IPS-15b (cell line): Measurements from ENCODE around the gene SRGAP2C.
"Not testable (repeated sequence)": the region's sequence is repeated elsewhere in the genome, so short reads cannot be mapped to it uniquely, and the experiment has no call there.

ENCODE experiments used
- H3K27me3 ChIP-seq: one replicate; pipeline ENCODE4 v1.6.1; 2013; ENCODE audit warnings: low read length; ENCODE audit not compliant: control insufficient read depth, insufficient read depth
- H3K36me3 ChIP-seq: one replicate; pipeline ENCODE4 v1.6.1; 2013; ENCODE audit warnings: low read length; ENCODE audit not compliant: control insufficient read depth, insufficient read depth
- H3K4me1 ChIP-seq: one replicate; pipeline ENCODE4 v1.6.1; 2013; ENCODE audit warnings: mild to moderate bottlenecking, low read length; ENCODE audit not compliant: control insufficient read depth, insufficient read depth
- H3K4me3 ChIP-seq: one replicate; pipeline ENCODE4 v1.5.1; 2013; ENCODE audit warnings: low read depth, low read length
- H3K9ac ChIP-seq: one replicate; pipeline ENCODE4 v1.6.1; 2013; ENCODE audit warnings: low read depth, mild to moderate bottlenecking, low read length
- H3K9me3 ChIP-seq: one replicate; pipeline ENCODE4 v1.6.1; 2013; ENCODE audit warnings: mild to moderate bottlenecking, low read length; ENCODE audit not compliant: control insufficient read depth, insufficient read depth

SRGAP2C gene

DNA sequence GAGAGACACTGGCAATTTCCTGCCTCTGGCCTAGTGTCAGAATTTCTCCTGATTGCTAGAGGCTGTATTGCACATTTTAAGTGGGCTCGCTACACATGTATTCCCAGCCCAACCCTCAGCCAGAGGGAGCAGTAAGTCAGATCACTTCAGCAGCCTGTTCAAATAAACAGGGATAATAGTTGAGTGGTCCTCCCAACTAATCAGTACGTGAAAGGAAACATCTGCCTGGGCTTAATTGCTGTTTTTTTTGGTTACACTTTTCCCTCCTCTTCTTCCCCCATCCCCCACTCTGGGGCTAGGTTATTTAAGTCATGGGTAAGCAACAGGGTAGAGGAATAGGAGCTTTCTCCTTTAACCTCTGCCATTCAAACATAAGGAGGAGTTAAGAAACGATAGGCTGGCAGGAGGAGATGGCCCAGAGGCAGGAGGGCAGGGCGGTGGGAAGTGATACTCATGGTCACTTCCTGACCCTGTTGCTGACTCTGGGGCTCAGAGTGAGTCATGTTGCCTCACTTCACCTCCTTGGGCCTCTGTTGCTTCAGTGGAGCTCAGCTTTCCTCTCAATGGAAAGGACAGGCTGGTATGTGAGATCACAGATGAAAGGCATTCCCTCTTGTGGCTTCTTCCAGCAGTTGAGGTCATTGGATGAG is 177.6 kb downstream of the SRGAP2C start:
- not testable (repeated sequence) for H3K4me3 ChIP-seq, H3K27me3 ChIP-seq, H3K9ac ChIP-seq, H3K36me3 ChIP-seq, H3K9me3 ChIP-seq, H3K4me1 ChIP-seq

DNA sequence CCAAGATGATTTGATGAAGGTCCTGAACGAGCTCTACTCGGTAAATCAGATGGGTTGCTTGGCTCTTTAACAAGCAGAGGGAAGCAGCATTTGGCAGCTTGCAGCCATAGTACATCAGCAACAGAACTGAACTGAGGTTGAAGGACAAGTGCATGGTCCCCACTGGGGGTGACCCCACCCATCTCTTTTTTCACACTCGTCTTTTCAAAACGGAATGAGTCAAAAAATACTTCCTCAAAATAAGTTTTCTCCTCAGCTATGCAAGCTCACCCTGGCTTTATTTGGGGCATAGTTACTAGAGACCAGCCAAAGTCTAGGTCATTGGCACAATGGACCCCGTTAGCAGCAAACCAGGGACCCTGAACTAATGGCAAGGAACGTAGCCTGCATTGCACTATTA is 180.5 kb downstream of the SRGAP2C start:
- H3K4me3 ChIP-seq, H3K4me1 ChIP-seq, H3K36me3 ChIP-seq, H3K9ac ChIP-seq, H3K9me3 ChIP-seq, H3K27me3 ChIP-seq: not testable (repeated sequence)

DNA sequence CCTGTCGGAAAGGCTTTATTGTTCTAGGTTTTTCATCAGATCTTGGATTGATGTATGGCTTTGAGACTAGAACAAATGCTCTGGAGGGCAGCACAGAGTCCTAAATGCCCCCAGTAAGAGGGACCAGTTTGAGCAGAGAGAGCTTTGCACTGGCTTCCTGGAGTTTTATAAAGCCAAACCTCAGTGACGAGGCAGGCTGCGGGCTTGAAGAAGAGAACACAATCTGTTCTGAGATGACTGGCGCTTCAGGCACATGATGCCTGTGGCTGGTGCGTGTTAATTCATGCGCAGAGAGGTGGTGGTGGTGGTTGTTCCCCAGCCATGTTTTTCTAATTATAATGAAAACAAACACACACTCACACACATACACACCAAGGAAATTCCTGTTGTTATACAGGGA is 180.9 kb downstream of the SRGAP2C start:
- not testable (repeated sequence) for H3K9ac ChIP-seq, H3K9me3 ChIP-seq, H3K4me1 ChIP-seq, H3K36me3 ChIP-seq, H3K4me3 ChIP-seq, H3K27me3 ChIP-seq

DNA sequence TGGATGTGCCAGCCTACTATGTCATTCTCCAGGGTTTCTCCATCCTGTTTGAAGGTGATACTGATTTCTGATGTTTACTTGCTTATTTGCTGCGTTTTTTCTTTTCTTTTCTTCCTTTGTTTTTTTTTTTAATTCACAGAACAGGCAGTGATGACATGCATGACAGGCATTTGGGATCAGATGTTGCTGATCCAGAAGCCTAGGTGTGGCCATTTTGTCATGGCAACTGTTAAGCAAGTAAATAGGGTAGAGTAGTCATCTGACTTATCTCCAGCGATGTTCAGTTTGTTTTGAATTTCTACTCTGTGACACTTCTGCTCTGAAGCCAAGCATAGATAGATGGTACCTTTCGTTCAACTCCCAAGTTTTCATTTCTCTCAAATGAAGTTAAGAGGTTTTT is 181.4 kb downstream of the SRGAP2C start:
- not testable (repeated sequence) for H3K9me3 ChIP-seq, H3K9ac ChIP-seq, H3K27me3 ChIP-seq, H3K4me1 ChIP-seq, H3K4me3 ChIP-seq, H3K36me3 ChIP-seq

DNA sequence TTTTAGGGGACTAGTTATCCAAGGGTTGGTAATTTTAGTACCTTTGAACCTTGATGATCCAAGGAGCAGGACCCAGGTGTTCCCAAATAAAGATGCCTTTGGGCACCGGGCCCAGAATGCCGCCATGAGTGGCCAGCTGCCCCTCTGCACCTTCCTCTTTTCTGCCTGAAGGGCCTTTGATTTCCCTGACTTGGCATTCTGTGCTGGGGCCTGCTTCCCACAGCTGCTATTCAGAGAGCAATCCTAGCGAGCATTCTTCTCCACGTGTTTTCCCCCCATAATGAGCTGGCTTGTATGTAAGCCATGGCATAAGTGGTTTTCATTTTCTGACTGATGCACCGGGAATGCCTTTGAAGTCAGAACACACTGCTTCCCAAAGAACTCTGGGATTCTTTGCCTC is 184.1 kb downstream of the SRGAP2C start:
- not testable (repeated sequence) for H3K4me1 ChIP-seq, H3K9me3 ChIP-seq, H3K9ac ChIP-seq, H3K27me3 ChIP-seq, H3K4me3 ChIP-seq, H3K36me3 ChIP-seq

DNA sequence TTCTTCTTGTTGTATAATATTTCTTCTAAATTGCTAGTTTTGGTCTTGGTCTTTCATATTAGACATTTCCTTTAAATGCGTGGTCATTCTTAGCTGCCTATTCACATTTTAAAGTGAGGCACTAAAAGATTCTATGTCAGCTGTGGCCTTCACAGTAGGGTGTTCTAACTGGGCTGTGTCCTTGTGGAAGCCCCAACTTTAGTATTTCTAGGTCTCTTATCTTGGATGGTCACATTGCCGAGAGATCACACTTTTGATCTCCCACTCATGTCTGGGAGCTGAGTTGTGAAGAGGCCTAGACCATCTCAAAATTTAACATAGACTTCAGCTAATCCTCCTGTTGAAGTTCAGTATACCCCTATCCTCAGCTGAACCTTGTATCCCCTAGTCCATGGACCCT is 185.2 kb downstream of the SRGAP2C start:
- not testable (repeated sequence) for H3K9ac ChIP-seq, H3K9me3 ChIP-seq, H3K4me3 ChIP-seq, H3K4me1 ChIP-seq, H3K36me3 ChIP-seq, H3K27me3 ChIP-seq

DNA sequence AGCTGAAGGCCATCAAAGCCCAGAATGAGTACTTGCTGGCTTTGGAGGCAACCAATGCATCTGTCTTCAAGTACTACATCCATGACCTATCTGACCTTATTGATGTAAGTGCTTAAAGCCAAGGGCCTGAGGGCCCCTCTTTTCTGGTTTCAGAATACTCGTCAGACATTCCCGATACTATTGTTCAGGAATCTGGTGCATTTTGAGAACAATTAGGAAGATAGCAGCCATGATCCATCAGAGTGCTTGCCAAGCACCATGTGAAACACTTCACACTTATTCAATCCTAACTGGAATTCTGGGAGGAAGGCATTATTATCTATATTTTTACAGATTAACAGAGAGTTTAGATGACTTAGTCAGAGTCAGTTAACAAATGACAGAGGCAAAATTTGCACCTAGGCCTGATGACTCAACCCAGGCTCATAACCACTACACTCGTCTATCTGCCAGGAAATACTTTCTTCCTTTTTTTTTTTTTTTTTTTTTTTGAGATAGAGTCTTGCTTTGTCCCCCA is 190.1 kb downstream of the SRGAP2C start:
- not testable (repeated sequence) for H3K4me1 ChIP-seq, H3K27me3 ChIP-seq, H3K4me3 ChIP-seq, H3K9me3 ChIP-seq, H3K9ac ChIP-seq, H3K36me3 ChIP-seq

DNA sequence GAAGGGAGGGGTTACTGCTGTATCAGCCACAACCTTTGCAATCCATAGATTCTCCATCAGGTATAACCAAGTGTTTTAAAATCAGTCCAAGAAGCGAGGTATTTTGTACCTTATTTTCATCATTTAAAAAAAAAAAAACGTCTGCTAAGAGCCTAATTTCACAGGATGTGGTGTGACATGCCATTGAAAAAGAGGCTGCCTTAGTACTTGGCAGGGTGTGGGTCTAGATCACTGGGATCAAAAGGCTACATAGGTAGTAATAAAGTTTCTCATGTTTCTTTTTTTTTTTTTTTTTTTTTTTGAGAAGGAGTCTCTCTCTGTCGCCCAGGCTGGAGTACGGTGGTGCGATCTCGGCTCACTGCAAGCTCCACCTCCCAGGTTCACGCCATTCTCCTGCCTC is 192.2 kb downstream of the SRGAP2C start:
- not testable (repeated sequence) for H3K9me3 ChIP-seq, H3K9ac ChIP-seq, H3K4me1 ChIP-seq, H3K4me3 ChIP-seq, H3K36me3 ChIP-seq, H3K27me3 ChIP-seq

DNA sequence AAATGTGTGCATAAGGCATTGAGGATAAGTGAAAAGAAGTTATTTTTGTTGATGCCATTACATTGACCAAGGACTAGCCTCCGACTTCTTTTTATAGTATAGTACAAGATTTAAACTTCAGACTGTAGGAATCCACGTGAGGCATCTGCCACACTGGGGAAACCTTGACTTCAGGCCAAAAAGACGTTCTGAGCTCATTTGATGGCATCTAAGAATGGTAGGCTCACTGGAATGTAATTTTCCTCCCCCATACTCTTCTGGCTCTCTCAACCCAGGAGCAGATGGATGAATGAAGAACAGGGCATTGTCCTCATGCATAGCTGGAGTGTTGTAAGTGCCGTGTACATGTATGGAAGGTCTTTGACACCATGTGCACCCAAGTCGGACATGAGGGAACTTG is 194.0 kb downstream of the SRGAP2C start:
- H3K36me3 ChIP-seq, H3K4me3 ChIP-seq, H3K27me3 ChIP-seq, H3K9ac ChIP-seq, H3K9me3 ChIP-seq, H3K4me1 ChIP-seq: not testable (repeated sequence)

DNA sequence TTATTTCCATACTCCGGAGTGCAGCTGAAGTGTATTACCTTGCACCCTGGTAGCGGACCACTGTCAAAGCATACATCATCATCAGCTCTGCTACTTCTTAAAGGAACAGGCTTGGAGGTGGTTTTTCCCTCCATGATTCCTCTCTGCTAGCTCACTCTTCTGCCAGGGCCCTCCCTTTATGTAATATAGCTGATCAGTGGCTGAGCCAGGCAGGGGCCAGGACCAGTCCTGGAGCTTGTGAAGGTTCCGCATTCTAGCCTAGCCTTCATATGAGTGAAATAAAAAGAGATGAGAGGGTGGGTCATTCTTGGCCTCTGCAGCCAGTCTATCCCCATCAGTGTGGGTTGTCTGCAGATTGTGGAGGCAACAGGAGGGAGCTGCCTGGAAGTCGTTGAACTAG is 200.0 kb downstream of the SRGAP2C start:
- not testable (repeated sequence) for H3K27me3 ChIP-seq, H3K9ac ChIP-seq, H3K4me3 ChIP-seq, H3K4me1 ChIP-seq, H3K9me3 ChIP-seq, H3K36me3 ChIP-seq

DNA sequence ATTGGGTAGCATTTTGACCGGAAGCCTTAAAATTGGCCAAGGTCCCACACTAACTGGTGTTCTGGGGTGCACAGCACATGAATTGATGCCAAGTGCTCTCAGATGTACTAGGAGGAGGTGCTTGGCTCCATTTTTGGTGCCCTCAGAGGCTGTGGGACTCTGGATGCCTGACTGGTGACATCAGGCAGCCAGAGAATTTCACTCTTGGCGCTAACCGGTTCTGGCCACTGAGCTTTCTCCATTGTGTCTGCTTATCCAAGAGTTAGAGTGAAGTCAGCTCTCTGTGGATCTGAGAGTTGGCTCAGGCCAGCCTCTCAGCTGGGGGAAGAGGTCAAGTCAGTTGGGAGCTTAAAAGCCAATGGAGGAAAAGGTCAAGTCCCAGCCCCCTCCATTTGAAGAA is 200.4 kb downstream of the SRGAP2C start:
- not testable (repeated sequence) for H3K27me3 ChIP-seq, H3K4me1 ChIP-seq, H3K4me3 ChIP-seq, H3K9ac ChIP-seq, H3K36me3 ChIP-seq, H3K9me3 ChIP-seq

DNA sequence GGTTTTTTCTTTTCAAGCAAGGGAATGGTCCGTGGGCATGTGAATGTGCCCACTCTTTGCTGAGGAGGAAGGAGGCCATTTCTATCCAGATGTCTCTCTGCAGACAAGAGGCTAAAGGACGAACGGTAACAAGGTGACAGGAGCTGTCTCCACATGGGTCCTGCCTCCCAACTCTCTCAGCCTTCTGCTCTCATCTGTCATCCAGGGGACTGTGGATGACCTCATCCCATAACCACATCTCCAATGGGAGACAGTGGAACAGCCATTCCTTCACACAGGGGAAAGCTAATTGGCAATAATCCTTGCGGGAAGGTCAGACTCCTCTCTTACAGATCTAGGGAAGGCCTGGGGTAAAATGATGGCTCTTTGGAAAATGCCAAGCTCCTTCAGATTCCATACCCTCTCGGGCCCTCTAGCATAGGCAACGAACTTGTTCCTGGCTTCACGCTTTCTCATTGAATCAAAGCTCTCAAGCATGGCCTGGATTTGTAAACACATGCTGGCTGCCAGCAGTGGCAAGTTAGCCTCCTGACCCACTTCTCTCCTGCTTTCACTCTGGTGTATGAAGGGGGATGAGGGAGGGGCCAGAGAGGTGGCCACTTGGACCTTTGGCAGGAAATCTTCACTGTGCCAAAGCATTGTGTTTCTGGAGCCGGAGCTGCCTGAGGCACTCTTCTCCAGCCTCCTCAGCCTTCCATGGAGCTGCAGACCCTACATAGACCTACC is 201.0 kb downstream of the SRGAP2C start:
- not testable (repeated sequence) for H3K36me3 ChIP-seq, H3K4me3 ChIP-seq, H3K9me3 ChIP-seq, H3K4me1 ChIP-seq, H3K9ac ChIP-seq, H3K27me3 ChIP-seq
